GM12873 (cell line): ENCODE results near the gene STIL.

ENCODE experiments used
- TF ChIP-seq, protein P1 (sequence below): IDR thresholded peaks from 2 replicates; pipeline ENCODE4 v1.5.1; 2012; ENCODE audit warnings: low read depth, mild to moderate bottlenecking, moderate library complexity, low read length, control low read depth; ENCODE audit not compliant: insufficient read depth; ENCODE audit errors: missing control alignments

Gene STIL

GRCh38 chr1:47230692-47231300 lies 83.2 kb downstream of the STIL start:
- TF ChIP-seq, protein P1, sequence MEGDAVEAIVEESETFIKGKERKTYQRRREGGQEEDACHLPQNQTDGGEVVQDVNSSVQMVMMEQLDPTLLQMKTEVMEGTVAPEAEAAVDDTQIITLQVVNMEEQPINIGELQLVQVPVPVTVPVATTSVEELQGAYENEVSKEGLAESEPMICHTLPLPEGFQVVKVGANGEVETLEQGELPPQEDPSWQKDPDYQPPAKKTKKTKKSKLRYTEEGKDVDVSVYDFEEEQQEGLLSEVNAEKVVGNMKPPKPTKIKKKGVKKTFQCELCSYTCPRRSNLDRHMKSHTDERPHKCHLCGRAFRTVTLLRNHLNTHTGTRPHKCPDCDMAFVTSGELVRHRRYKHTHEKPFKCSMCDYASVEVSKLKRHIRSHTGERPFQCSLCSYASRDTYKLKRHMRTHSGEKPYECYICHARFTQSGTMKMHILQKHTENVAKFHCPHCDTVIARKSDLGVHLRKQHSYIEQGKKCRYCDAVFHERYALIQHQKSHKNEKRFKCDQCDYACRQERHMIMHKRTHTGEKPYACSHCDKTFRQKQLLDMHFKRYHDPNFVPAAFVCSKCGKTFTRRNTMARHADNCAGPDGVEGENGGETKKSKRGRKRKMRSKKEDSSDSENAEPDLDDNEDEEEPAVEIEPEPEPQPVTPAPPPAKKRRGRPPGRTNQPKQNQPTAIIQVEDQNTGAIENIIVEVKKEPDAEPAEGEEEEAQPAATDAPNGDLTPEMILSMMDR, result no peak

DNA sequence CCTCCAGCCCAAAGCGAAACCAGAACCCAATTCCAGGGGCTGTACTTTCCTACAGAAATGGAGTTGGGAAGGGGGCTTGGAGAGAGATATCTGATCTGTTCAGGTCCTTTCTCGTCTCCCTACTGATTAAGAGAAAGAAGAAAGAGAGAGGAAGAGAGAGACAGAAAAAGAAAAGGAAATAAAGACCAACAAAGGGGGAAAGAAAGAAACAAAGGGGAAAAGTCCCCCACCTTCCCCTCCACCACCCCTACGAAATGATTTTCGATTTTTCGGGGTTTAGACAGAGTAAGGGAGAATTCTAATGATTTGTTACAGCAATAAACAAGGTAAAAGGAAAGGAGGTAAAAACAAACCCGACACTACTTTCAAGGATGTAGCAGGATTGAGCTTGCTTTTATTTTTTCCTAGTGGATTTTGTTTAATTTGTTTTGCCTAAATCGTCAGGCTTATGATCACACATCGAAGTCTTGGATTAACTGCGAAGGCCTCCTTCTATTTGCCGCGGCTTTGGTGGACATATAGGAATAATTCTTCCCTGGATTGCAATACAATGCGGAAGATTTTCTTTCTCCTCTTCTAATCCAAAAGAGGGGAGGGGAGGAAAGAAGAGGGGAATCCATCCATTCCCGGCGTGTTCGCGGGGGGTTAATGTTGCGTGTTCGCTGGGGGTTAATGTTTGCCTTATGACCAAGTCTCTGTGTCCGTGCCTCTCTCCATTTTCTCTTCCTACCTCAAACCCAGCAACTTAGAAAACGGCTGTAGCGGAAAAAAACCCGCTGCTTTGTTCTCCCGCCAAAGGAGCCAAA lies 83.9 kb downstream of the STIL start:
- TF ChIP-seq, protein P1, result no peak

- TF ChIP-seq, protein P1, result no peak
Measured at GRCh38 chr1:47229031-47229885, 84.7 kb downstream of the STIL start.

DNA sequence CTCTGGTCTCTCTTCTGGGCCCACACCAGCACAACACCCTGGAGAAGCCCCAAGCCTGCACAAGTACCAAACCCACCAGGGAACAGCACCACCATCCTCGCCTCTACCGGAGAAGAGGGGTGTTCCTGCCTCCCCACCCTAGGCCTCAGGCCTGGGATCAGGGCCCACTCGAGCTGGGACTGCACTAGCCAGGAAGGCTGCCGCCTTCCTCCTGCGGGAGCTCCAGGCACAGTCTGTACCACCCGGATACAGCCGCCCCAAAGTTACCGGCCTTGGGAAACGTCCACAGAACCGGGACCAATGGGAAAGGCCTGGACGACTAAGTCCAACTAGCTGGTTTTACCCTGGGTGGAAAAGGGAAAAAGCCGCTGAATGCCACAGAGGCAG lies 85.3 kb downstream of the STIL start:
- TF ChIP-seq, protein P1, result no peak

GRCh38 chr1:47227341-47228232 lies 86.4 kb downstream of the STIL start:
- TF ChIP-seq, protein P1, result no peak

- TF ChIP-seq, protein P1, result no peak
Measured at GRCh38 chr1:47226839-47227215, 87.1 kb downstream of the STIL start.
